HepG2 (cell line): Measurements from ENCODE around the gene FDPS. TPM values are rescaled to one million over a fixed set of nuclear protein-coding genes. Genes with fewer than 3 reads are reported as not detected.

Experiments used
- AGO2 ChIP-seq: fragments of 200-400 bp; formaldehyde crosslinking; optimal IDR thresholded peaks from 2 replicates; pipeline ENCODE3; 2017; ENCODE audit warnings: mild to moderate bottlenecking, low read depth, low read length, moderate library complexity
- BORCS8-MEF2B ChIP-seq: sonication (generic); formaldehyde crosslinking; IDR thresholded peaks from 2 replicates; pipeline ENCODE4 v1.8.0; 2022; ENCODE audit warnings: mild to moderate bottlenecking, missing genetic modification reagents
- CHD2 ChIP-seq: IDR thresholded peaks from 2 replicates; pipeline ENCODE4 v1.6.1; 2011; ENCODE audit warnings: low read depth, low read length, improper control_type of control experiment
- ETV6 ChIP-seq: sonication (generic); formaldehyde crosslinking; conservative IDR thresholded peaks from 2 replicates; pipeline ENCODE4 v1.4.0; 2020; ENCODE audit warnings: missing genetic modification reagents
- FOXC1 ChIP-seq: sonication (generic); formaldehyde crosslinking; IDR thresholded peaks from 2 replicates; pipeline ENCODE4 v1.8.0; 2022; ENCODE audit warnings: mild to moderate bottlenecking, missing genetic modification reagents, borderline replicate concordance
- HMGA1 ChIP-seq: sonication (generic); formaldehyde crosslinking; conservative IDR thresholded peaks from 2 replicates; pipeline ENCODE4 v1.4.0; 2020; ENCODE audit warnings: missing genetic modification reagents
- NONO ChIP-seq, 2 experiments: fragments of 450-650 bp in 1 of 2; sonication (generic) in 1 of 2; formaldehyde crosslinking in 1 of 2; IDR thresholded peaks in 1 of 2; conservative IDR thresholded peaks in 1 of 2; 2 replicates each; pipeline versions ENCODE4 v1.6.1 to v1.8.0; 2017 to 2022; ENCODE audit warnings: mild to moderate bottlenecking in 1 of 2, missing genetic modification reagents in 1 of 2, moderate library complexity in 1 of 2
- POLR2A ChIP-seq, 2 experiments: IDR thresholded peaks; 2 replicates each; pipeline ENCODE4 v1.6.1; 2011; ENCODE audit warnings: low read depth in 2 of 2, low read length in 2 of 2, mild to moderate bottlenecking in 1 of 2, moderate library complexity in 1 of 2; ENCODE audit not compliant: insufficient read depth in 1 of 2
- TSC22D2 ChIP-seq: sonication (generic); formaldehyde crosslinking; IDR thresholded peaks from 2 replicates; pipeline ENCODE4 v1.5.1; 2020; ENCODE audit warnings: missing genetic modification reagents, mild to moderate bottlenecking, borderline replicate concordance
- ZNF335 ChIP-seq: sonication (generic); formaldehyde crosslinking; IDR thresholded peaks from 2 replicates; pipeline ENCODE4 v1.4.0; 2020; ENCODE audit warnings: missing genetic modification reagents
- polyA plus RNA-seq, 8 experiments: library from polyadenylated mRNA; depleted of rRNA in 3 of 8; stranded (reverse) in 7 of 8; unstranded in 1 of 8; fragments of >200 nt; fragmentation: Illumina TruSeq in 4 of 8; extraction: Trizol in 4 of 8; gene quantifications; 2 replicates each; pipeline versions ENCODE4 v1.2.1 to v1.2.3, GENCODE V29; 2011 to 2016; ENCODE audit warnings: low read depth in 4 of 8, missing spikeins in 1 of 8, mixed read lengths in 1 of 8; ENCODE audit not compliant: insufficient read depth in 1 of 8
- total RNA-seq, 5 experiments: library from RNA; depleted of rRNA; stranded (reverse); fragments of >200 nt; fragmentation: Illumina TruSeq; extraction: Trizol; gene quantifications; 2 replicates each; pipeline ENCODE4 v1.2.3, GENCODE V29; 2016; ENCODE audit warnings: low read depth in 1 of 5
- TF ChIP-seq, protein P1 (sequence below): sonication (generic); formaldehyde crosslinking; IDR thresholded peaks from 2 replicates; pipeline ENCODE4 v1.5.0; 2020; ENCODE audit warnings: mild to moderate bottlenecking, missing genetic modification reagents, borderline replicate concordance
- TF ChIP-seq, protein P2 (sequence below): sonication (generic); formaldehyde crosslinking; IDR thresholded peaks from 2 replicates; pipeline ENCODE4 v1.5.1; 2020; ENCODE audit warnings: mild to moderate bottlenecking, missing genetic modification reagents
- TF ChIP-seq, protein P3 (sequence below): IDR thresholded peaks from 2 replicates; pipeline ENCODE4 v1.6.1; 2016

FDPS gene
- total and polyA plus RNA-seq, 2 of the 13 experiments (the other 11 are each of a cell fraction or from before 2014, with no cell fraction given): 264 to 519 TPM

DNA sequence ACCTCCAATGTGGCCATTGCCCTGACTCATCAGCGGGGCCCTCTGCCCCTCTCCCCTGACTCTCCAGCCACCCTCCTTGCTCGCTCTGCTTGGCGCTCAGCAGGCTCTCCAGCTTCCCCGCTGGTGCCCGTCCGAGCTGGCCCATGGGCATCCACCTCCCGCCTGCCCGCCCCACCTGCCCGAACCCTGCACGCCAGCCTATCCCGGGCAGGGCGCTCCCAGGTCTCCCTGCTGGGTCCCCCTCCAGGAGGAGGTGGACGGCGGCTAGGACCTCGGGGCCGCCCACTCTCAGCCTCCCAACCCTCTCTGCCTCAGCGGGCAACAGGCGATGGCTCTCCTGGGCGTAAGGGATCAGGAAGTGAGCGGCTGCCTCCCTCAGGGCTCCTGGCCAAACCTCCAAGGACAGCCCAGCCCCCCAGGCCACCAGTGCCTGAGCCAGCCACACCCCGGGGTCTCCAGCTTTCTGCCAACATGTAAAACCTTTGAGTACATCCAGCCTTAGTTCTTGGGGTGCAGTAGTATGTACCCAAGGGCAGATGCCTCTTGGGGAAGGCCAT, 20.6 kb upstream of the FDPS start (continued):
- TF ChIP-seq HMGA1 (CRISPR knock-in tag): no peak
- 0 out of 4 replicates have a peak, but pooled peaks of 1 of the 2 experiments have one; percentile 14 for TF ChIP-seq POLR2A (IDR thresholded peaks at IDR 0.05; ENCODE audit: insufficient read depth in 1 of 2, low read depth in 2 of 2, low read length in 2 of 2)
- TF ChIP-seq ETV6 (CRISPR knock-in tag): no peak
- no peak for TF ChIP-seq ZNF335 (CRISPR knock-in tag)
- TF ChIP-seq, protein P1, sequence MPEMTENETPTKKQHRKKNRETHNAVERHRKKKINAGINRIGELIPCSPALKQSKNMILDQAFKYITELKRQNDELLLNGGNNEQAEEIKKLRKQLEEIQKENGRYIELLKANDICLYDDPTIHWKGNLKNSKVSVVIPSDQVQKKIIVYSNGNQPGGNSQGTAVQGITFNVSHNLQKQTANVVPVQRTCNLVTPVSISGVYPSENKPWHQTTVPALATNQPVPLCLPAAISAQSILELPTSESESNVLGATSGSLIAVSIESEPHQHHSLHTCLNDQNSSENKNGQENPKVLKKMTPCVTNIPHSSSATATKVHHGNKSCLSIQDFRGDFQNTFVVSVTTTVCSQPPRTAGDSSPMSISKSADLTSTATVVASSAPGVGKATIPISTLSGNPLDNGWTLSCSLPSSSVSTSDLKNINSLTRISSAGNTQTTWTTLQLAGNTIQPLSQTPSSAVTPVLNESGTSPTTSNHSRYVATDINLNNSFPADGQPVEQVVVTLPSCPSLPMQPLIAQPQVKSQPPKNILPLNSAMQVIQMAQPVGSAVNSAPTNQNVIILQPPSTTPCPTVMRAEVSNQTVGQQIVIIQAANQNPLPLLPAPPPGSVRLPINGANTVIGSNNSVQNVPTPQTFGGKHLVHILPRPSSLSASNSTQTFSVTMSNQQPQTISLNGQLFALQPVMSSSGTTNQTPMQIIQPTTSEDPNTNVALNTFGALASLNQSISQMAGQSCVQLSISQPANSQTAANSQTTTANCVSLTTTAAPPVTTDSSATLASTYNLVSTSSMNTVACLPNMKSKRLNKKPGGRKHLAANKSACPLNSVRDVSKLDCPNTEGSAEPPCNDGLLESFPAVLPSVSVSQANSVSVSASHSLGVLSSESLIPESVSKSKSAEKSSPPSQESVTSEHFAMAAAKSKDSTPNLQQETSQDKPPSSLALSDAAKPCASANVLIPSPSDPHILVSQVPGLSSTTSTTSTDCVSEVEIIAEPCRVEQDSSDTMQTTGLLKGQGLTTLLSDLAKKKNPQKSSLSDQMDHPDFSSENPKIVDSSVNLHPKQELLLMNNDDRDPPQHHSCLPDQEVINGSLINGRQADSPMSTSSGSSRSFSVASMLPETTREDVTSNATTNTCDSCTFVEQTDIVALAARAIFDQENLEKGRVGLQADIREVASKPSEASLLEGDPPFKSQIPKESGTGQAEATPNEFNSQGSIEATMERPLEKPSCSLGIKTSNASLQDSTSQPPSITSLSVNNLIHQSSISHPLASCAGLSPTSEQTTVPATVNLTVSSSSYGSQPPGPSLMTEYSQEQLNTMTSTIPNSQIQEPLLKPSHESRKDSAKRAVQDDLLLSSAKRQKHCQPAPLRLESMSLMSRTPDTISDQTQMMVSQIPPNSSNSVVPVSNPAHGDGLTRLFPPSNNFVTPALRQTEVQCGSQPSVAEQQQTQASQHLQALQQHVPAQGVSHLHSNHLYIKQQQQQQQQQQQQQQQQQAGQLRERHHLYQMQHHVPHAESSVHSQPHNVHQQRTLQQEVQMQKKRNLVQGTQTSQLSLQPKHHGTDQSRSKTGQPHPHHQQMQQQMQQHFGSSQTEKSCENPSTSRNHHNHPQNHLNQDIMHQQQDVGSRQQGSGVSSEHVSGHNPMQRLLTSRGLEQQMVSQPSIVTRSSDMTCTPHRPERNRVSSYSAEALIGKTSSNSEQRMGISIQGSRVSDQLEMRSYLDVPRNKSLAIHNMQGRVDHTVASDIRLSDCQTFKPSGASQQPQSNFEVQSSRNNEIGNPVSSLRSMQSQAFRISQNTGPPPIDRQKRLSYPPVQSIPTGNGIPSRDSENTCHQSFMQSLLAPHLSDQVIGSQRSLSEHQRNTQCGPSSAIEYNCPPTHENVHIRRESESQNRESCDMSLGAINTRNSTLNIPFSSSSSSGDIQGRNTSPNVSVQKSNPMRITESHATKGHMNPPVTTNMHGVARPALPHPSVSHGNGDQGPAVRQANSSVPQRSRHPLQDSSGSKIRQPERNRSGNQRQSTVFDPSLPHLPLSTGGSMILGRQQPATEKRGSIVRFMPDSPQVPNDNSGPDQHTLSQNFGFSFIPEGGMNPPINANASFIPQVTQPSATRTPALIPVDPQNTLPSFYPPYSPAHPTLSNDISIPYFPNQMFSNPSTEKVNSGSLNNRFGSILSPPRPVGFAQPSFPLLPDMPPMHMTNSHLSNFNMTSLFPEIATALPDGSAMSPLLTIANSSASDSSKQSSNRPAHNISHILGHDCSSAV: no peak
- TF ChIP-seq, protein P2, sequence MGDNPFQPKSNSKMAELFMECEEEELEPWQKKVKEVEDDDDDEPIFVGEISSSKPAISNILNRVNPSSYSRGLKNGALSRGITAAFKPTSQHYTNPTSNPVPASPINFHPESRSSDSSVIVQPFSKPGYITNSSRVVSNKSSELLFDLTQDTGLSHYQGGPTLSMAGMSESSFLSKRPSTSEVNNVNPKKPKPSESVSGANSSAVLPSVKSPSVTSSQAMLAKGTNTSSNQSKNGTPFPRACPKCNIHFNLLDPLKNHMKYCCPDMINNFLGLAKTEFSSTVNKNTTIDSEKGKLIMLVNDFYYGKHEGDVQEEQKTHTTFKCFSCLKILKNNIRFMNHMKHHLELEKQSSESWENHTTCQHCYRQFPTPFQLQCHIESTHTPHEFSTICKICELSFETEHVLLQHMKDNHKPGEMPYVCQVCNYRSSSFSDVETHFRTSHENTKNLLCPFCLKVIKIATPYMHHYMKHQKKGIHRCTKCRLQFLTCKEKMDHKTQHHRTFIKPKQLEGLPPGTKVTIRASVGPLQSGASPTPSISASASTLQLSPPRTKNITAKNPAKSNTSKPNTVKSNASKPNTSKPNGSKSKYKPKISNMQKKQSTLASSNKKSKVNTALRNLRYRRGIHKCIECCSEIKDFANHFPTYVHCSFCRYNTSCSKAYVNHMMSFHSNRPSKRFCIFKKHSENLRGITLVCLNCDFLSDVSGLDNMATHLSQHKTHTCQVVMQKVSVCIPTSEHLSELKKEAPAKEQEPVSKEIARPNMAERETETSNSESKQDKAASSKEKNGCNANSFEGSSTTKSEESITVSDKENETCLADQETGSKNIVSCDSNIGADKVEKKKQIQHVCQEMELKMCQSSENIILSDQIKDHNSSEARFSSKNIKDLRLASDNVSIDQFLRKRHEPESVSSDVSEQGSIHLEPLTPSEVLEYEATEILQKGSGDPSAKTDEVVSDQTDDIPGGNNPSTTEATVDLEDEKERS (CRISPR knock-in tag): no peak
- TF ChIP-seq FOXC1: no peak
- peak; percentile 43; the same call in 1 of the 2 replicates for TF ChIP-seq BORCS8-MEF2B (CRISPR knock-in tag)
- TF ChIP-seq TSC22D2 (CRISPR knock-in tag): no peak
- TF ChIP-seq CHD2: no peak
- peak; percentile 77 for TF ChIP-seq AGO2
- no peak for TF ChIP-seq NONO (IDR thresholded peaks at IDR 0.05)
- 0 out of 2 replicates have a peak, but pooled peaks have one; percentile 10 for TF ChIP-seq NONO (CRISPR knock-in tag; conservative IDR thresholded peaks at IDR 0.05)
- TF ChIP-seq, protein P3, sequence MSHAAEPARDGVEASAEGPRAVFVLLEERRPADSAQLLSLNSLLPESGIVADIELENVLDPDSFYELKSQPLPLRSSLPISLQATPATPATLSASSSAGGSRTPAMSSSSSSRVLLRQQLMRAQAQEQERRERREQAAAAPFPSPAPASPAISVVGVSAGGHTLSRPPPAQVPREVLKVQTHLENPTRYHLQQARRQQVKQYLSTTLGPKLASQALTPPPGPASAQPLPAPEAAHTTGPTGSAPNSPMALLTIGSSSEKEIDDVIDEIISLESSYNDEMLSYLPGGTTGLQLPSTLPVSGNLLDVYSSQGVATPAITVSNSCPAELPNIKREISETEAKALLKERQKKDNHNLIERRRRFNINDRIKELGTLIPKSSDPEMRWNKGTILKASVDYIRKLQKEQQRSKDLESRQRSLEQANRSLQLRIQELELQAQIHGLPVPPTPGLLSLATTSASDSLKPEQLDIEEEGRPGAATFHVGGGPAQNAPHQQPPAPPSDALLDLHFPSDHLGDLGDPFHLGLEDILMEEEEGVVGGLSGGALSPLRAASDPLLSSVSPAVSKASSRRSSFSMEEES (CRISPR knock-in tag): no peak
